Measurements from ENCODE around the gene CRELD1. TPM values are rescaled to one million over a fixed set of nuclear protein-coding genes. Genes with fewer than 3 reads are reported as not detected.

The CRELD1 gene
- total and polyA plus RNA-seq, 2 of the 13 experiments (the other 11 are each of a cell fraction or from before 2014, with no cell fraction given): 27.1 to 61.9 TPM

GRCh38 chr3:9890249-9891071, 43.2 kb upstream of the CRELD1 start, which contains the start of gene JAGN1 (continued):
- TF ChIP-seq ZNF142 (CRISPR knock-in tag; IDR thresholded peaks at IDR 0.05): peak; percentile 61; the same call in 1 of the 2 replicates
- TF ChIP-seq ZNF24 (IDR thresholded peaks at IDR 0.05): no peak
- 0 out of 2 replicates have a peak, but pooled peaks have one; percentile 39 for TF ChIP-seq MIER3 (CRISPR knock-in tag; IDR thresholded peaks at IDR 0.05; ENCODE audit: borderline replicate concordance)
- 0 out of 2 replicates have a peak, but pooled peaks have one; percentile 56 for TF ChIP-seq ZBTB1 (CRISPR knock-in tag; IDR thresholded peaks at IDR 0.05; ENCODE audit: borderline replicate concordance)
- TF ChIP-seq ZNF329 (CRISPR knock-in tag; IDR thresholded peaks at IDR 0.05; ENCODE audit: low read depth): peak; percentile 73; the same call in 1 of the 2 replicates
- no peak for TF ChIP-seq ZNF10 (CRISPR knock-in tag; IDR thresholded peaks at IDR 0.05; ENCODE audit: borderline replicate concordance, low read depth)
- TF ChIP-seq ZNF3 (CRISPR knock-in tag; IDR thresholded peaks at IDR 0.05): no peak
- no peak for TF ChIP-seq RFX1 (IDR thresholded peaks at IDR 0.05)
- TF ChIP-seq HNRNPL (IDR thresholded peaks at IDR 0.05; ENCODE audit: low read depth, low read length): 0 out of 2 replicates have a peak, but pooled peaks have one; percentile 61
- peak; percentile 86; the same call in 1 of the 2 replicates for TF ChIP-seq ZNF788 (CRISPR knock-in tag; IDR thresholded peaks at IDR 0.05; ENCODE audit: borderline replicate concordance)
- peak; percentile 85 for TF ChIP-seq ZNF709 (CRISPR knock-in tag; IDR thresholded peaks at IDR 0.05)
- peak; percentile 60 for TF ChIP-seq HNRNPK (IDR thresholded peaks at IDR 0.05; ENCODE audit: low read depth, low read length, poor library complexity, severe bottlenecking)
- TF ChIP-seq ZNF672 (CRISPR knock-in tag; IDR thresholded peaks at IDR 0.05): no peak
- no peak for TF ChIP-seq NR2F2 (IDR thresholded peaks at IDR 0.05; ENCODE audit: borderline replicate concordance, low read depth)
- no peak for TF ChIP-seq MLLT10 (CRISPR knock-in tag; IDR thresholded peaks at IDR 0.05)
- TF ChIP-seq MED8 (CRISPR knock-in tag; IDR thresholded peaks at IDR 0.05; ENCODE audit: insufficient replicate concordance): peak; percentile 84
- peak; percentile 93 for TF ChIP-seq HINFP (CRISPR knock-in tag; IDR thresholded peaks at IDR 0.05; ENCODE audit: low read depth)
- TF ChIP-seq CEBPG (CRISPR knock-in tag; IDR thresholded peaks at IDR 0.05): no peak
- TF ChIP-seq TARDBP (CRISPR knock-in tag; IDR thresholded peaks at IDR 0.05): peak; percentile 84
- no peak for TF ChIP-seq ZNF841 (CRISPR knock-in tag; IDR thresholded peaks at IDR 0.05; ENCODE audit: borderline replicate concordance)
- TF ChIP-seq ZNF777 (CRISPR knock-in tag; IDR thresholded peaks at IDR 0.05): peak; percentile 82
- peak; percentile 20 for TF ChIP-seq DBP (CRISPR knock-in tag; IDR thresholded peaks at IDR 0.05; ENCODE audit: not compliant biosample characterization)
- 0 out of 2 replicates have a peak, but pooled peaks have one; percentile 17 for TF ChIP-seq ZNF773 (CRISPR knock-in tag; IDR thresholded peaks at IDR 0.05; ENCODE audit: borderline replicate concordance)
